HG03558 (cell line): ENCODE measurements around the gene KHK.
"Not testable (repeated sequence)": the region's sequence is repeated elsewhere in the genome, so short reads cannot be mapped to it uniquely, and the experiment has no call there.

ENCODE experiments used
- ATAC-seq: cut with Tn5 transposase; IDR thresholded peaks from one replicate; pipeline ENCODE4 v1.9.1; 2021; ENCODE audit warnings: moderate number of reproducible peaks; ENCODE audit not compliant: unreplicated experiment; ENCODE audit errors: extremely low read depth

KHK gene

GRCh38 chr2:27093430-27094352 lies 7.1 kb downstream of the KHK start:
- no peak for ATAC-seq

- no peak for ATAC-seq
Observed at GRCh38 chr2:27094353-27094984, 7.9 kb downstream of the KHK start.

- no peak for ATAC-seq
Observed at GRCh38 chr2:27095427-27095744, 8.8 kb downstream of the KHK start.

GRCh38 chr2:27095745-27096651 lies 9.4 kb downstream of the KHK start:
- ATAC-seq = no peak

GRCh38 chr2:27096748-27097297 lies 10.3 kb downstream of the KHK start:
- no peak for ATAC-seq

GRCh38 chr2:27097341-27097740 lies 10.8 kb downstream of the KHK start:
- ATAC-seq = no peak

GRCh38 chr2:27099334-27099955 lies 12.9 kb downstream of the KHK start:
- ATAC-seq = no peak

GRCh38 chr2:27100036-27100435 lies 13.5 kb downstream of the KHK start:
- ATAC-seq = no peak

GRCh38 chr2:27102329-27102728 lies 15.8 kb downstream of the KHK start:
- ATAC-seq = no peak

GRCh38 chr2:27105981-27106380 lies 19.4 kb downstream of the KHK start:
- ATAC-seq = no peak

- no peak for ATAC-seq
Observed at GRCh38 chr2:27108221-27108620, 21.6 kb downstream of the KHK start.

GRCh38 chr2:27109083-27109482 lies 22.5 kb downstream of the KHK start:
- no peak for ATAC-seq

GRCh38 chr2:27110603-27111352 lies 24.2 kb downstream of the KHK start:
- ATAC-seq = not testable (repeated sequence)

- not testable (repeated sequence) for ATAC-seq
Observed at GRCh38 chr2:27111392-27112078, 25.0 kb downstream of the KHK start.

- no peak for ATAC-seq
Observed at GRCh38 chr2:27115519-27115918, 28.9 kb downstream of the KHK start.

GRCh38 chr2:27117995-27118524 lies 31.5 kb downstream of the KHK start:
- ATAC-seq = no peak

GRCh38 chr2:27118525-27119329 lies 32.2 kb downstream of the KHK start, which contains the start of gene CGREF1:
TSS of gene CGREF1 (minus strand) at chr2:27119128. CDS start at chr2:27104366, 14,762 bp downstream.
- no peak for ATAC-seq

GRCh38 chr2:27119330-27119670 lies 32.7 kb downstream of the KHK start:
- ATAC-seq = not testable (repeated sequence)
